HG02678 (cell line): ENCODE data around the gene CXCL17.
A peak's percentile ranks its signal among the peaks of the same experiment; 100 is the strongest.
"Not testable (repeated sequence)": the region's sequence is repeated elsewhere in the genome, so short reads cannot be mapped to it uniquely, and the experiment has no call there.

ENCODE experiments used
- ATAC-seq: cut with Tn5 transposase; IDR thresholded peaks from one replicate; pipeline ENCODE4 v1.9.1; 2021; ENCODE audit warnings: mild to moderate bottlenecking, moderate library complexity; ENCODE audit not compliant: unreplicated experiment

The CXCL17 gene

DNA sequence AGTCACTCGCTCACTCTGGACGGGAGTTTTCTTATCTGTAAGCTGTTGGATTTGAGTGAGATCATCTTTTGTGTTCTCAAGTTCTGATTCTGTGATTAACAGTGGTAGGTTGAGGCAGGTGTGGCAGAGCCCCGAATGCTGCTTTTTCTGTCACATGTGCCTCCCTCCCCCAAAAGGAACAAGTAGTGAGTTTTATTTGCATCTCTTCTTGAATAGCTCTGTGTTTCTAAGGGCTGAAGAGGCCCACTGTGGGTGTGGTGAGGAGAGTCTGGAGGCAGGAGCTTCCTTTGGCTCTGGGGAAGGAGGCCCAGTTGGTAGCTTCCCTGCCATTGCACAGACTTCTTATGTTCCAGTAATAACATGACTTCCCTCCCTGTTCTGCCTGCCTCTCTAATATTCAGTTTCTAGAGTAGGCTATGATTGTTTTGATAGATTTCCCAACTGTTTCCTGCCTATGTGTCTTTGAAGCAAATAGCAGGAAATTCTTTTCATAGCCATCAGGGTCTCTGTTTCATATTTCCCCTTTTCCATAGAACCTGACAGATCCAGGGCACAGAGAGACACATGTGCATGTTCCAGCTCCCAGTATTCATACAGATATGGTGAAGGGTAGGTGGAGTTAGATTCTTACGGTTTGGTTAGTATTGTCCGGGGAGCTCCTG lies 23.9 kb upstream of the CXCL17 start:
- no peak for ATAC-seq

DNA sequence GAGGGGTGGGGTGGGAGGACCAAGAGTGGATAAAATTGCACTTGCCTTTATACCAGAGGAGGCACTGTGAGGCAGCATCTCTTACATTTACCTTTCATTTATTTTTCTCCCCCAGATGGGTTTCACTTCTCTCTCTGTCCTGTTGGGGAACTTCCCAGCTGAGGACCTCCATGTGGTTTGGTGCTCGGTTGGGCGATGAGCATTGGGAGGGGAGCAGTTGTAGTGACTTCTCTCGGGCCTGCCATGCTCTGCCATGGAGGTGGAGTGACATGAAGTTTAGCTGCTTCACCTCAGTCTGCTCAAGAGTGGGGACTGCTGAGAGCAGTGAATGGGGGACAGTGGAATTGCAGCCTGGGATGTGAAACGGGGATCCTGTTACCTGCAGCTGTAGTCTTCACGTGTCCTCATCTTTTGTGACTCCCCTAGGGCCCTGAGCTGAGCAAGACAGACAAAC lies 23.1 kb upstream of the CXCL17 start:
- peak; percentile 80 for ATAC-seq

GRCh38 chr19:42461700-42462324 lies 19.1 kb upstream of the CXCL17 start:
- no peak for ATAC-seq

DNA sequence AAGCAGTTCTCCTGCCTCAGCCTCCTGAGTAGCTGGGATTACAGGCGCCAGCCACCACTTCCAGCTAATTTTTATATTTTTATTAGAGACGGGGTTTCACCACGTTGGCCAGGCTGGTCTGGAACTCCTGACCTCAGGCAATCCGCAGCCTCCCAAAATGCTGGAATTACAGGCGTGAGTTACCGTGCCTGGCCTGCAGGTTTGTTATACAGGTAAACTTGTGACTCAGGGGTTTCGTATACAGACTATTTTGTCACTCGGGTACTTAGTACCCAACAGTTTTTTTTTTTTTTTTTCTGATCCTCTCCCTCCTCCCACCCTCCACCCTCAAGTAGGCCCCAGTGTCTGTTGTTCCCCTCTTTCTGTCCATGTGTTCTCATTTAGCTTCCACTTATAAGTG lies 18.5 kb upstream of the CXCL17 start:
- ATAC-seq: not testable (repeated sequence)

DNA sequence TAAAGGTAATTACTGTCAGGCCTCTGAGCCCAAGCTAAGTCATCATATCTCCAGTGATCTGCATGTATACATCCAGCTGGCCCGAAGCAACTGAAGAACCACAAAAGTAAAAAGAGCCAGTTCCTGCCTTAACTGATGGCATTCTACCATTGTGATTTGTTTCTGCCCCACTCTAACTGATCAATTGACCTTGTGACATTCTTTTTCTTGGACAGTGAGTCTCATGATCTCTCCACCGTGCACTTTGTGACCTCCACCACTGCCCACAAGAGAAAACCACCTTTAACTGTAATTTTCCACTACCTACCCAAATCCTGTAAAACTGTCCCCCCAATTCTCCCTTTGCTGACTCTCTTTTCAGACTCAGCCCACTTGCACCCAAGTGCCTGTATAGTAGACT lies 17.2 kb upstream of the CXCL17 start:
- ATAC-seq: no peak

- ATAC-seq: no peak
Measured at GRCh38 chr19:42455621-42456081, 12.9 kb upstream of the CXCL17 start.

GRCh38 chr19:42455086-42455485 lies 12.3 kb upstream of the CXCL17 start:
- no peak for ATAC-seq

DNA sequence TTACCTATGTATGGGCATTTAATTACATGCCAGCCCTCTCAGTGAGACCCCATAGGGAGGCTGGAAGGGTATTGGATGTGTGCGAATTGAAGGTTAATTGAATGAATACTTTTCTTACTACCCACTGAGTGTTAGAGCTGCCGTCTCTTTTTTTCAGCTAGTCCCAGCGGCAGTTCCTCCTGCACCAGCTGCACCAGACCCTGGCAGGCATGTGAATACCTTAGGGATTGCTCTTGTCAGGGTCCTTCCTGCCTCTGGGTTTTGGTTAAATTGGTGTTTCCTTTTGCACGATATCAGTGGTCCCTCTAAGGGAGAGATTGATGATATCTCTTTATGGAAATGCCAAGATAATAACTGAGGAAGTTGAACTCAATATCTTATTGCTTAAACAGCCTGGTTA lies 9.8 kb upstream of the CXCL17 start:
- ATAC-seq: no peak

DNA sequence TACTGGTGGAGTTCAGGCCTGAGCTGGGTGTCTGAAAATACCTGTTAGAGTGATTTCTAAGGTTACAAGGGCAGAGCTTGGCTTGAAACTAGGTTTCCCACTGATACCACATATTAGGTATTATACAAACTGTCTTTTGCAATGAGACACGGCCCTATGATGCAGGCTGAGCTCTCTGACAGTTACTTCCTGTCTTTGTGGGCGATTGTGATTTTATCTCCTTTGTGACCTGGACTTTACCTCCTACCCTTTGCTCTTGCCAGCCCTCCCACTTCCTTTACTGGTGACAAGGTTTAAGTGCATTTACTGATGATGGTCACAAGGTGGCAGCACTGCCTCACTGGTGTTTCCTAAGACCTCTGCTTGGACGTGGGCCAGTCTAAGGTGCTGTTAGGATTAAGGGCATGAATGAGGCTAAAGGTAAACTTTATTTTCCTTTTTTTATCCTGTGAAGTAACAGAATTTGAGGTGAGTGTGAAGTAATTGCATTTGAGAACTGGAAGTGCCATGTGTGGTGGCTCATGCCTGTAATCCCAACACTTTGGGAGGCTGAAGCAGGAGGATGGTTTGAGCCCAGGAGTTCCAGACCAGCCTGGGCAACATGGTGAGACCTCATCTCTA lies 7.7 kb upstream of the CXCL17 start:
- ATAC-seq: peak; percentile 88

DNA sequence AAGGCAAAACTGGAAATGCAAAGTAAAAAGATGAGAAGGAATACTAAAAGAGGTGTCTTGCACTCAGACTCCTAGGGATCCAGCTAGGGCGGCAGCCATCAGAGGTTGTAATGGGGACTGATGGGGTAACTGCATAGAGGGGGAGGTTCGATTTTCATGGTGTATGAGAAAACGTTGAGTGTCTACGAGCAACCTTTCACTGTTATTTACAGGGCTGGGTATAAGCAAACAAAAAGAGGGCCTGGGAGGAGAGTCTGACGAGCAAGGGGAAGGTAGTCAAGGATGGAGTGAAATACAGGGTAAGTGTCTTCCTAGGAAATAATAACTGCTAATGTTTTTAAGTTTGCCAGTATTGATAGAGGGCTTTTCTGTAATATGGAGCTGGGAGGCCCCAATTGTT lies 5.6 kb upstream of the CXCL17 start:
- ATAC-seq: not testable (repeated sequence)

GRCh38 chr19:42445948-42446347 lies 3.2 kb upstream of the CXCL17 start:
- ATAC-seq: no peak

GRCh38 chr19:42443944-42444398 lies 1.2 kb upstream of the CXCL17 start:
- no peak for ATAC-seq

- no peak for ATAC-seq
Measured at GRCh38 chr19:42441049-42441445, 1.7 kb downstream of the CXCL17 start.

DNA sequence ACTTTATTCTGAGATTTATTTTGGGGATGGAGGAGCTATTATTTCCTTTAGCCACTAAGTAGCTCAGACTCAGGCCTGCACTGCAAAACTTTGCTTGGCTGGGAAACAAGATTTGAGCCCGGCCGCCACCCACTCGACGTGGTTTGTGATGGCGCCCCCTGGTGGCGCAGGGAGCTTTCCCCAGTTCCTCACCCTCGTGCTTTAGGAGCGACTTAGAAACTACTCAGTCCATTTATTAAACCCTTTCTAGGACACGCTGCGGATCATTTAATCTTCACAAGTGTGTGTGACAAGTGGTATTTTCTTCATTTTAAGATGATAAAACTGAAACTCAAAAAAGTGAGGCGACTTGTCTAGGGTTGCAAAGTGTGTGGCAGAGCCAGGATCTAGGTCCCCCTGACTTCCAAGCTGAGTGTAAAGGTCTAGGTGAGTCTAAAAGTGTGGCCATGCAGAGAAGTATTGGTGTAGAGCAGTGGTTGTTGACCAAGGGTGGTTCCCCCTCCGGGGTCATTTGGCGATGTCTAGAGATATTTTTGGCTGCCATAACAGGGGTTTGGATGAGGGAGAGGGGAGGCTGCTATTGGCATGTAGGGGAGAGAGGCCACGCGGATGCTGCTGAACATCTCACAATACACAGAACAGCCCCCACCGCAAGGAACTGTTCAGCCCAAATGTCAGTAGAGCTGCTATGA lies 2.2 kb downstream of the CXCL17 start:
- ATAC-seq: no peak

DNA sequence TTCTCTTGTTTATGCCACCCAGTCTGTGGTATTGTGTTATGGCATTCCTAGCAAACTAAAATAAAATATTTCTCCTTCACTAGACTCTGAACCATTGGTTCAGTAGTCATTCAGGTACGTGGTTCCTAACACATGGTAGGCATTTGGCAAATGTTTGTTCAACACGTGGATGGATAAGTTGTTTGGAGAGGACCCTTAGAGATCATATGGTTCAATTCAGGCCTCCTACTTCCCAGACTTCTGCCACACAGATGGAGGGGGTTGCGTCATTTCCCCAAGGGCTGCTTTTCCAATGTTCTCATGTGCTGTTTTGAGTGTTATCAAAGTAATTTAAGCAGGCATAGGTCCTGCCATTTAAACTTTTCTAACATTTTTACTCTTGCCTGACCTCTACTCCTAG lies 6.7 kb downstream of the CXCL17 start:
- no peak for ATAC-seq

GRCh38 chr19:42435316-42435715 lies 7.4 kb downstream of the CXCL17 start:
- no peak for ATAC-seq

GRCh38 chr19:42433503-42434260 lies 9.1 kb downstream of the CXCL17 start:
- no peak for ATAC-seq

GRCh38 chr19:42431486-42431885 lies 11.3 kb downstream of the CXCL17 start:
- no peak for ATAC-seq

DNA sequence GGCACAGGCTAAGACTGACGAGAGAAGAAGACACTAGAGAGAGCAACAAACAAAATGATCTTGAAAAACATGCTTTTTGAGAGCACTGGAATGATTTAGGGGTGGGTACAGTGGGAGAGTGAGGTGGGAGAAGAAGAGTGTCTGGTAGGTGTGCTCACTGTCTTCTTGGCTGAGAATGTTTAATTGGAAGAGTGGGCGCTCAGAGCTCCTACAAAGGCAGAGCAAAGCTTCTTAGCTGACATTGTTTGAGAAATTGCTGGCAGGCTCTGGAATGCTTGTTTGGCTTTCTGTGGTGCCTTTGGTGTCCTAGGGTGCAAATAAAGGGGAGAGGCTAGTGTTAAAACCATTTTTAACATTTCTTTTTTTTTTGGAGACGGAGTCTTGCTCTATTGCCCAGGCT lies 14.1 kb downstream of the CXCL17 start:
- no peak for ATAC-seq

DNA sequence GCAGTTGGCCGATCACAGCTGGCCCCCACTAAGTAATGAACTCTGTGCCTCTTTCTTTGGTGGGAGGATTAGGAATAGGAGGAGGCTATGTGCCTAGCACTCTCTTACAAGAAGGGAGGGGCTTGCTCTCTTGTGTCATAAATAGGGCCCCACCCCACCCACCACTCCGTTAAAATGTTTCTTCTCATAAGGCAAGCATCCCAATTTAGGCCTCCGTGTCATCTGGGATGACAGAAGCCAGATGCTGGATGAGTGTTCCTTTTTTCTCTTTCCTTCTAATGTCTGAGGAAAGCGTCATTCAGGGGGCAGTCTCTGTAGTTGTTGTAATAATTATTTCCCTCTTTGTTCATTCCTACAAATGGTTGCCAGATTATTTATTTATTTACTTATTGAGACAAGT lies 15.4 kb downstream of the CXCL17 start, which contains the start of gene LIPE:
TSS of gene LIPE (minus strand) at position 76 of the 400 bp plus-strand sequence. CDS start 239 bp downstream, outside the sequence.
- ATAC-seq: no peak

DNA sequence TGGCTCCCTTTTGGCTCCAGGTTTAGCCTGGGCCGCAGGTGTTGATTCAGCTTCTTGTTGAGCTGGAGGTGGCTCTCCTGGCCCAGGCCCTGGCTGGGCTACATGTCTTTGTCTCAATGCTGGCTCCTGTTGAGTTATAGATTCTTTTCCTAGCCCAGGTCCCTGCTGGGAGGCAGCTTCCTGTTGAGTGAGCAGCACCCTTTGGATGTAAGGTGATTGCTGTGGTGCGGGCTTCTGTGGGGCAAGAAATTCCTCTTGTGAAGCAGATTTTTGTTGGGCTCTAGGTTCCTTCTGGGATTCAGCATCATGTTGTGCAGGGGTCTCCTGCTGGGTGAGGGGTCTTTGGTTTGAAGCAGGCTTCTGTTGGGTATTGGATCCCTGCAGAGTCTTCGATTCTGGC lies 16.1 kb downstream of the CXCL17 start:
- ATAC-seq: no peak
